ENCODE data around the gene CLCNKA.

The CLCNKA gene

GRCh38 chr1:16078925-16079656, 57.3 kb downstream of the CLCNKA start:
- DNase-seq (ENCODE audit: low read depth), result peak; percentile 50

- no peak for DNase-seq (ENCODE audit: low read depth)
Observed at GRCh38 chr1:16080422-16081150, 58.8 kb downstream of the CLCNKA start.

GRCh38 chr1:16081636-16082035, 59.8 kb downstream of the CLCNKA start:
- no peak for DNase-seq (ENCODE audit: low read depth)

- DNase-seq (ENCODE audit: low read depth), result peak; percentile 37
Observed at GRCh38 chr1:16082283-16083038, 60.6 kb downstream of the CLCNKA start.

GRCh38 chr1:16083486-16083885, 61.6 kb downstream of the CLCNKA start:
- no peak for DNase-seq (ENCODE audit: low read depth)

Data from T follicular helper cell (primary cell).